H1 (cell line): ENCODE measurements around the gene ODF2L. TPM values are rescaled to one million over a fixed set of nuclear protein-coding genes. Genes with fewer than 3 reads are reported as not detected.

Experiments
- CTCF ChIA-PET: fragments of 300-600 bp; sonication (Branson Sonifier 250); formaldehyde crosslinking; loops from one replicate; lab custom pipeline; 2021; ENCODE audit not compliant: partially characterized antibody; lab: Charles Lee
- POLR2A ChIA-PET: fragments of 300-600 bp; sonication (Branson Sonifier 250); formaldehyde crosslinking; loops from one replicate; lab custom pipeline; 2021; ENCODE audit warnings: inconsistent platforms; ENCODE audit not compliant: partially characterized antibody; lab: Charles Lee
- DNase-seq, 2 experiments: peaks; one replicate each; pipeline versions ENCODE4 v3.0.0 to v3.0.0-alpha.2; 2010 to 2022; ENCODE audit warnings: low spot score in 2 of 2, low read depth in 1 of 2, mixed read lengths in 1 of 2
- FAIRE-seq: peaks from 2 replicates; lab custom pipeline; 2011; peaks lifted over from hg19 to GRCh38; lab: Jason Lieb, UNC
- H2AFZ ChIP-seq: 2 replicates; pipeline ENCODE4 v1.8.1; 2012; ENCODE audit warnings: low read length, inconsistent platforms
- H2AK5ac ChIP-seq: 2 replicates; pipeline ENCODE4 v1.6.1; 2013; ENCODE audit warnings: low read depth, low read length
- H2BK120ac ChIP-seq: replicated peaks from 2 replicates; pipeline ENCODE3; 2013; ENCODE audit warnings: low read depth, low read length, inconsistent platforms
- H2BK12ac ChIP-seq: 2 replicates; pipeline ENCODE4 v1.6.1; 2013; ENCODE audit warnings: low read depth, low read length
- H2BK15ac ChIP-seq: 2 replicates; pipeline ENCODE4 v1.6.1; 2013; ENCODE audit warnings: low read length
- H2BK20ac ChIP-seq: 2 replicates; pipeline ENCODE4 v1.6.1; 2013; ENCODE audit warnings: low read length
- H2BK5ac ChIP-seq: 2 replicates; pipeline ENCODE4 v1.6.1; 2013; ENCODE audit warnings: low read depth, low read length
- H3K14ac ChIP-seq: 2 replicates; pipeline ENCODE4 v1.6.1; 2013; ENCODE audit warnings: inconsistent platforms; ENCODE audit not compliant: insufficient read length
- H3K18ac ChIP-seq: 2 replicates; pipeline ENCODE4 v1.6.1; 2013; ENCODE audit warnings: low read length; ENCODE audit errors: extremely low read depth
- H3K23ac ChIP-seq: 2 replicates; pipeline ENCODE4 v1.6.1; 2013; ENCODE audit warnings: inconsistent platforms; ENCODE audit not compliant: insufficient read length
- H3K23me2 ChIP-seq: 2 replicates; pipeline ENCODE4 v1.6.1; 2013; ENCODE audit warnings: low read depth, low read length
- H3K27ac ChIP-seq: 2 replicates; pipeline ENCODE4 v1.6.1; 2011; ENCODE audit warnings: low read depth, low read length, inconsistent platforms
- H3K27me3 ChIP-seq, 4 experiments: replicated peaks in 1 of 4; 1 replicate in 1 of 4; 2 replicates in 3 of 4; pipeline versions ENCODE4 v1.6.1 to v1.8.1; 2011 to 2013; ENCODE audit warnings: low read length in 3 of 4, mild to moderate bottlenecking in 3 of 4, inconsistent platforms in 2 of 4, mixed read lengths in 2 of 4, moderate library complexity in 1 of 4; ENCODE audit not compliant: control insufficient read depth in 3 of 4, insufficient read depth in 3 of 4; ENCODE audit errors: extremely low read depth in 1 of 4
- H3K36me3 ChIP-seq, 4 experiments: 2 replicates each; pipeline versions ENCODE4 v1.6.1 to v1.8.1; 2011 to 2013; ENCODE audit warnings: mild to moderate bottlenecking in 4 of 4, low read length in 3 of 4, moderate library complexity in 2 of 4, control low read depth in 1 of 4, inconsistent platforms in 1 of 4; ENCODE audit not compliant: insufficient read depth in 4 of 4, control insufficient read depth in 2 of 4
- H3K4ac ChIP-seq: replicated peaks from 2 replicates; pipeline ENCODE3; 2013; ENCODE audit warnings: low read length, low read depth, mixed read lengths, inconsistent platforms; ENCODE audit not compliant: insufficient read length
- H3K4me1 ChIP-seq, 4 experiments: replicated peaks in 1 of 4; 1 replicate in 1 of 4; 2 replicates in 3 of 4; pipeline versions ENCODE4 v1.6.1 to v1.8.1; 2011 to 2013; ENCODE audit warnings: low read length in 3 of 4, inconsistent platforms in 2 of 4, mixed read lengths in 1 of 4; ENCODE audit not compliant: insufficient read depth in 4 of 4, control insufficient read depth in 3 of 4
- H3K4me2 ChIP-seq, 2 experiments: 2 replicates each; pipeline versions ENCODE4 v1.6.1 to v1.8.1; 2011 to 2013; ENCODE audit warnings: low read depth in 2 of 2, low read length in 2 of 2, control low read depth in 1 of 2, inconsistent platforms in 1 of 2, mild to moderate bottlenecking in 1 of 2; ENCODE audit not compliant: insufficient read depth in 1 of 2
- H3K4me3 ChIP-seq, 4 experiments: fragments of 200-600, 300-600 bp in 1 of 4; sonication (generic), shearing (Covaris generic), sonication (Bioruptor Twin) in 1 of 4; 2 replicates each; pipeline versions ENCODE4 v1.5.1 to v1.8.1; 2011 to 2016; ENCODE audit warnings: low read length in 4 of 4, low read depth in 3 of 4, control low read depth in 2 of 4, inconsistent platforms in 2 of 4, mild to moderate bottlenecking in 2 of 4, mixed read lengths in 1 of 4, moderate library complexity in 1 of 4; ENCODE audit not compliant: insufficient read depth in 2 of 4; ENCODE audit errors: extremely low read depth in 1 of 4
- H3K56ac ChIP-seq: replicated peaks from 2 replicates; pipeline ENCODE3; 2013; ENCODE audit warnings: low read depth, mild to moderate bottlenecking, mixed read lengths, low read length, inconsistent platforms; ENCODE audit not compliant: insufficient read length
- H3K79me1 ChIP-seq: 2 replicates; pipeline ENCODE4 v1.6.1; 2013; ENCODE audit warnings: low read depth, low read length, control low read depth
- H3K79me2 ChIP-seq, 2 experiments: 2 replicates each; pipeline versions ENCODE4 v1.6.1 to v1.8.1; 2012 to 2013; ENCODE audit warnings: low read length in 2 of 2, mild to moderate bottlenecking in 2 of 2, inconsistent platforms in 1 of 2; ENCODE audit not compliant: insufficient read depth in 2 of 2, control insufficient read depth in 1 of 2
- H3K9ac ChIP-seq, 4 experiments: replicated peaks in 1 of 4; 1 replicate in 1 of 4; 2 replicates in 3 of 4; pipeline versions ENCODE4 v1.6.1 to v1.8.1; 2011 to 2013; ENCODE audit warnings: low read depth in 3 of 4, low read length in 3 of 4, control low read depth in 2 of 4, mild to moderate bottlenecking in 2 of 4, moderate library complexity in 2 of 4, inconsistent platforms in 1 of 4; ENCODE audit errors: extremely low read depth in 1 of 4
- H3K9me3 ChIP-seq, 2 experiments: 2 replicates each; pipeline versions ENCODE4 v1.6.1 to v1.8.1; 2012 to 2013; ENCODE audit warnings: mild to moderate bottlenecking in 2 of 2, moderate library complexity in 2 of 2, control low read depth in 1 of 2, inconsistent platforms in 1 of 2, low read depth in 1 of 2, low read length in 1 of 2, mixed read lengths in 1 of 2; ENCODE audit not compliant: insufficient read depth in 2 of 2
- H4K20me1 ChIP-seq, 2 experiments: replicated peaks in 1 of 2; 2 replicates each; pipeline versions ENCODE3 to v1.8.1; 2011 to 2013; ENCODE audit warnings: inconsistent platforms in 2 of 2, low read length in 2 of 2, mild to moderate bottlenecking in 1 of 2; ENCODE audit not compliant: insufficient read depth in 2 of 2, control insufficient read depth in 1 of 2
- H4K5ac ChIP-seq: 2 replicates; pipeline ENCODE4 v1.6.1; 2013; ENCODE audit warnings: low read length, low read depth, mixed read lengths, inconsistent platforms; ENCODE audit not compliant: insufficient read length
- H4K8ac ChIP-seq: 2 replicates; pipeline ENCODE4 v1.8.0; 2013; ENCODE audit warnings: mild to moderate bottlenecking, moderate library complexity, low read length, inconsistent platforms; ENCODE audit not compliant: insufficient read depth; ENCODE audit errors: extremely low read depth
- H4K91ac ChIP-seq: replicated peaks from 2 replicates; pipeline ENCODE3; 2013; ENCODE audit warnings: low read length, mixed read lengths, inconsistent platforms; ENCODE audit not compliant: insufficient read length
- ASH2L ChIP-seq: fragments of 200-600, 300-600 bp; sonication (generic); IDR thresholded peaks from one replicate; pipeline ENCODE4 v1.7.1; 2017; ENCODE audit warnings: low read length
- GABPA ChIP-seq: IDR thresholded peaks from 2 replicates; pipeline ENCODE4 v1.6.1; 2011; ENCODE audit warnings: mild to moderate bottlenecking, low read length, moderate library complexity, borderline replicate concordance; ENCODE audit not compliant: insufficient read depth
- HDAC2 ChIP-seq, 2 experiments: fragments of 300-600 bp in 1 of 2; sonication (generic) in 1 of 2; IDR thresholded peaks; 2 replicates each; pipeline ENCODE4 v1.6.1; 2011 to 2012; ENCODE audit warnings: low read depth in 2 of 2, low read length in 2 of 2, mild to moderate bottlenecking in 2 of 2, moderate library complexity in 2 of 2, borderline replicate concordance in 1 of 2, inconsistent platforms in 1 of 2
- HDAC6 ChIP-seq: IDR thresholded peaks from one replicate; pipeline ENCODE4 v1.7.1; 2012; ENCODE audit warnings: low read depth, mild to moderate bottlenecking, inconsistent platforms, low read length, moderate library complexity
- JUN ChIP-seq: IDR thresholded peaks from 2 replicates; pipeline ENCODE4 v1.6.1; 2011; ENCODE audit warnings: low read depth, mild to moderate bottlenecking, improper control_type of control experiment, low read length
- JUND ChIP-seq: IDR thresholded peaks from 2 replicates; pipeline ENCODE4 v1.6.1; 2011; ENCODE audit warnings: mild to moderate bottlenecking, improper control_type of control experiment, low read length
- POLR2AphosphoS5 ChIP-seq: IDR thresholded peaks from 2 replicates; pipeline ENCODE4 v1.6.1; 2011; ENCODE audit warnings: low read depth, low read length
- RNF2 ChIP-seq: fragments of 200-900, 300-1000 bp; sonication (generic); IDR thresholded peaks from 2 replicates; pipeline ENCODE4 v1.7.1; 2016; ENCODE audit warnings: borderline replicate concordance, low read depth, mild to moderate bottlenecking, antibody characterized with exemption, low read length; ENCODE audit not compliant: poor library complexity, severe bottlenecking; ENCODE audit errors: missing control alignments
- SAP30 ChIP-seq: fragments of 300-600 bp; sonication (generic); IDR thresholded peaks from 2 replicates; pipeline ENCODE4 v1.7.1; 2012; ENCODE audit warnings: low read length, moderate library complexity, mild to moderate bottlenecking, inconsistent platforms; ENCODE audit not compliant: insufficient read depth, insufficient replicate concordance
- SIRT6 ChIP-seq: IDR thresholded peaks from one replicate; pipeline ENCODE4 v1.7.1; 2012; ENCODE audit warnings: low read length, inconsistent platforms
- SP1 ChIP-seq: IDR thresholded peaks from 2 replicates; pipeline ENCODE4 v1.6.1; 2011; ENCODE audit warnings: low read depth, low read length
- SRF ChIP-seq: IDR thresholded peaks from 2 replicates; pipeline ENCODE4 v1.6.1; 2011; ENCODE audit warnings: mild to moderate bottlenecking, low read depth, low read length, moderate library complexity
- SUZ12 ChIP-seq: fragments of 200-600 bp; sonication (generic); IDR thresholded peaks from 2 replicates; pipeline ENCODE4 v1.6.1; 2012; ENCODE audit warnings: mild to moderate bottlenecking, inconsistent platforms, low read length, moderate library complexity, mixed read lengths
- TAF7 ChIP-seq: optimal IDR thresholded peaks from 2 replicates; pipeline ENCODE3; 2011; ENCODE audit warnings: low read depth, mild to moderate bottlenecking, inconsistent platforms, low read length, moderate library complexity, borderline replicate concordance
- ZNF274 ChIP-seq: IDR thresholded peaks from 2 replicates; pipeline ENCODE4 v1.7.0; 2012; ENCODE audit warnings: low read length, borderline replicate concordance; ENCODE audit errors: extremely low read depth
- WGBS, 2 experiments: shearing (Covaris generic) in 1 of 2; methylation state at CpG; one replicate each; pipeline versions ENCODE4 v1.1.6 to v1.1.7; 2013 to 2015; ENCODE audit warnings: low lambda C conversion rate in 2 of 2, mixed read lengths in 2 of 2, inconsistent platforms in 1 of 2, low coverage in 1 of 2, missing lambda C conversion rate in 1 of 2; ENCODE audit not compliant: insufficient replicate concordance in 2 of 2, insufficient coverage in 1 of 2, insufficient read length in 1 of 2; ENCODE audit errors: extremely low coverage in 1 of 2, missing lambda C conversion rate in 1 of 2; 5-methylcytosine and 5-hydroxymethylcytosine counted together
- polyA plus RNA-seq, 7 experiments: library from polyadenylated mRNA; depleted of rRNA in 3 of 7; stranded (reverse) in 5 of 7; unstranded in 2 of 7; fragments of >200 nt in 5 of 7; fragments of 200-250 nt in 2 of 7; gene quantifications; 1 replicate in 5 of 7; 2 replicates in 1 of 7; 4 replicates in 1 of 7; pipeline versions ENCODE4 v1.2.1 to v1.2.3, GENCODE V29; 2011 to 2013; ENCODE audit warnings: missing spikeins in 2 of 7, mixed read lengths in 2 of 7
- total RNA-seq: library from RNA; stranded (reverse); fragmentation: NEBNext Ultra II Directional; extraction: Animal tissue kit (Norgen Biotek cat#: 25700); gene quantifications from 2 replicates; pipeline ENCODE4 v1.2.1, GENCODE V29; 2021

The ODF2L gene
- total and polyA plus RNA-seq, 2 of the 8 experiments (the other 6 are each of a cell fraction or from before 2014, with no cell fraction given) = 3.2 to 27.1 TPM

- H2BK12ac ChIP-seq = no peak overlapping the region
- H3K27ac ChIP-seq = no peak overlapping the region
- H4K20me1 ChIP-seq = no peaks in the 10 kb centered on the region
- H3K23ac ChIP-seq = no peak overlapping the region
- H3K4me2 ChIP-seq = no peak overlapping the region
- no peak overlapping the region for H2BK5ac ChIP-seq
- no peaks in the 10 kb centered on the region for H3K79me2 ChIP-seq
- no peak overlapping the region for H2BK20ac ChIP-seq
- H3K56ac ChIP-seq = no peak overlapping the region
- CTCF ChIA-PET = no interaction called here
- H4K5ac ChIP-seq = no peak overlapping the region
- no peak overlapping the region for H2BK15ac ChIP-seq
- H4K8ac ChIP-seq = no peak overlapping the region
- no peak overlapping the region for H2AK5ac ChIP-seq
- H3K4me1 ChIP-seq = no peaks in the 10 kb centered on the region
- DNase-seq (no peak), FAIRE-seq (no peak)
- H3K9ac ChIP-seq = no peak overlapping the region
- no peak overlapping the region for H3K18ac ChIP-seq
- no peak overlapping the region for H3K4ac ChIP-seq
- H3K9me3 ChIP-seq = no peaks in the 10 kb centered on the region
- H3K27me3 ChIP-seq = no peaks in the 10 kb centered on the region
- H3K36me3 ChIP-seq = no peaks in the 10 kb centered on the region
- H2AFZ ChIP-seq = no peak overlapping the region
- no peak overlapping the region for H2BK120ac ChIP-seq
- WGBS, 2 experiments = 88% methylated on average over 6 of the region's 6 CpGs; no CpG with 5 or more reads in 1 of the 2 experiments
- no peaks in the 10 kb centered on the region for H3K79me1 ChIP-seq
- no peak overlapping the region for H3K14ac ChIP-seq
- POLR2A ChIA-PET = no interaction called here
- H4K91ac ChIP-seq = no peak overlapping the region
- no peaks in the 10 kb centered on the region for H3K23me2 ChIP-seq
- H3K4me3 ChIP-seq = no peak overlapping the region
- TF ChIP-seq HDAC6 (no peak), GABPA (no peak), JUND (no peak), JUN (no peak), ZNF274 (no peak), RNF2 (no peak), TAF7 (no peak), ASH2L (no peak), SUZ12 (no peak), SAP30 (no peak), SRF (no peak), SP1 (no peak), SIRT6 (no peak), POLR2AphosphoS5 (no peak), HDAC2 (IDR thresholded peaks at IDR 0.05; ENCODE audit: borderline replicate concordance in 1 of 2, low read depth in 2 of 2, low read length in 2 of 2) (no peak)
These were observed 30.2 kb downstream of the ODF2L start for GRCh38 chr1:86365896-86366295.
